ENCODE data around the gene PRRT1.

- TF ChIP-seq CTCF (conservative IDR thresholded peaks at IDR 0.05; ENCODE audit: low read length) (no peak), EZH2phosphoT487 (IDR thresholded peaks at IDR 0.05; ENCODE audit: borderline replicate concordance) (no peak)
Observed at GRCh38 chr6:32137454-32137853, 14.3 kb downstream of the PRRT1 start.
